Astrocyte (in vitro differentiated cells and primary cell): ENCODE measurements around the gene S1PR5. TPM values are rescaled to one million over a fixed set of nuclear protein-coding genes. Genes with fewer than 3 reads are reported as not detected.

Experiments used
- DNase-seq: peaks from one replicate; pipeline ENCODE4 v3.0.0-alpha.2; 2010; ENCODE audit warnings: low read depth
- FAIRE-seq: peaks from 2 replicates; lab custom pipeline; 2011; peaks lifted over from hg19 to GRCh38; lab: Jason Lieb, UNC
- H2AFZ ChIP-seq: 2 replicates; pipeline ENCODE4 v1.6.0; 2012; ENCODE audit warnings: low read depth, low read length, inconsistent platforms
- H3K27ac ChIP-seq: 2 replicates; pipeline ENCODE4 v1.5.1; 2011; ENCODE audit warnings: low read depth, low read length, inconsistent platforms
- H3K27me3 ChIP-seq: 2 replicates; pipeline ENCODE4 v1.6.0; 2011; ENCODE audit warnings: low read length, inconsistent platforms; ENCODE audit not compliant: insufficient read depth
- H3K36me3 ChIP-seq: 2 replicates; pipeline ENCODE4 v1.5.1; 2011; ENCODE audit warnings: low read length, inconsistent platforms; ENCODE audit not compliant: insufficient read depth
- H3K4me1 ChIP-seq: 2 replicates; pipeline ENCODE4 v1.5.1; 2011; ENCODE audit warnings: low read length, inconsistent platforms; ENCODE audit not compliant: insufficient read depth
- H3K4me2 ChIP-seq: 2 replicates; pipeline ENCODE4 v1.6.0; 2012; ENCODE audit warnings: low read length, inconsistent platforms
- H3K4me3 ChIP-seq: 2 replicates; pipeline ENCODE4 v1.5.1; 2011; ENCODE audit warnings: low read depth, mild to moderate bottlenecking, low read length, inconsistent platforms; ENCODE audit not compliant: insufficient read depth
- H3K79me2 ChIP-seq: 2 replicates; pipeline ENCODE4 v1.6.0; 2012; ENCODE audit warnings: mild to moderate bottlenecking, low read length, inconsistent platforms; ENCODE audit not compliant: insufficient read depth
- H3K9ac ChIP-seq: 2 replicates; pipeline ENCODE4 v1.6.0; 2012; ENCODE audit warnings: mild to moderate bottlenecking, low read length, inconsistent platforms
- H3K9me3 ChIP-seq: 2 replicates; pipeline ENCODE4 v1.5.1; 2012; ENCODE audit warnings: low read depth, mild to moderate bottlenecking, low read length, inconsistent platforms; ENCODE audit not compliant: insufficient read depth
- H4K20me1 ChIP-seq: 2 replicates; pipeline ENCODE4 v1.6.0; 2012; ENCODE audit warnings: low read length, inconsistent platforms; ENCODE audit not compliant: insufficient read depth
- H3K27ac Mint-ChIP-seq: one replicate; pipeline ENCODE4 v1.8.0; 2021; ENCODE audit warnings: mild to moderate bottlenecking, mixed read lengths; ENCODE audit not compliant: unreplicated experiment
- H3K27me3 Mint-ChIP-seq: one replicate; pipeline ENCODE4 v1.8.0; 2021; ENCODE audit warnings: low read depth, mixed read lengths; ENCODE audit not compliant: unreplicated experiment
- H3K36me3 Mint-ChIP-seq: one replicate; pipeline ENCODE4 v1.8.0; 2021; ENCODE audit warnings: low read depth, mixed read lengths; ENCODE audit not compliant: unreplicated experiment
- H3K4me1 Mint-ChIP-seq: one replicate; pipeline ENCODE4 v1.8.0; 2021; ENCODE audit warnings: low read depth, mixed read lengths; ENCODE audit not compliant: unreplicated experiment
- H3K4me3 Mint-ChIP-seq: one replicate; pipeline ENCODE4 v1.8.0; 2021; ENCODE audit warnings: mild to moderate bottlenecking, moderate library complexity, mixed read lengths; ENCODE audit not compliant: unreplicated experiment
- H3K9me3 Mint-ChIP-seq: one replicate; pipeline ENCODE4 v1.8.0; 2021; ENCODE audit warnings: mild to moderate bottlenecking, mixed read lengths; ENCODE audit not compliant: unreplicated experiment
- CTCF ChIP-seq: IDR thresholded peaks from 2 replicates; pipeline ENCODE4 v1.5.1; 2011; ENCODE audit warnings: low read depth, mild to moderate bottlenecking, inconsistent platforms, low read length, moderate library complexity; ENCODE audit not compliant: insufficient read depth
- EZH2 ChIP-seq: IDR thresholded peaks from 2 replicates; pipeline ENCODE4 v1.6.1; 2012; ENCODE audit warnings: mild to moderate bottlenecking, low read length, inconsistent platforms; ENCODE audit not compliant: insufficient read depth
- total RNA-seq: library from RNA; stranded (reverse); gene quantifications from 2 replicates; pipeline ENCODE4 v1.2.1, GENCODE V29; 2021

Gene S1PR5
- total RNA-seq, 1 donor from 2014 or later = 1.00 TPM

- Mint-ChIP-seq H3K27me3 (peaks cover 45% of the 10 kb centered on the region), H3K27ac (no peak overlapping the region), H3K4me1 (peaks cover 8% of the 10 kb centered on the region), H3K9me3 (no peaks in the 10 kb centered on the region), H3K36me3 (no peaks in the 10 kb centered on the region), H3K4me3 (peak overlapping the region; percentile 76)
- no peaks in the 10 kb centered on the region for H3K9me3 ChIP-seq
- H3K4me3 ChIP-seq = no peak overlapping the region
- H3K36me3 ChIP-seq = no peaks in the 10 kb centered on the region
- no peaks in the 10 kb centered on the region for H3K79me2 ChIP-seq
- no peak overlapping the region for H3K27ac ChIP-seq
- peak overlapping the region; percentile 79 for H3K4me2 ChIP-seq
- no peak for TF ChIP-seq CTCF
- TF ChIP-seq EZH2 = no peak
- H3K27me3 ChIP-seq = peaks cover 55% of the 10 kb centered on the region
- peak overlapping the region; percentile 43 for H2AFZ ChIP-seq
- H3K9ac ChIP-seq = no peak overlapping the region
- H3K4me1 ChIP-seq = peaks cover 4% of the 10 kb centered on the region
- no peaks in the 10 kb centered on the region for H4K20me1 ChIP-seq
- FAIRE-seq (no peak), DNase-seq (no peak)
Observed at GRCh38 chr19:10518444-10519361, 1.5 kb upstream of the S1PR5 start.

GRCh38 chr19:10517760-10518443, 655 bp upstream of the S1PR5 start:
- peaks cover 63% of the 10 kb centered on the region for H3K27me3 ChIP-seq
- peak overlapping the region; percentile 18 for H3K27ac Mint-ChIP-seq
- H3K9me3 Mint-ChIP-seq = peaks cover 3% of the 10 kb centered on the region
- H3K27ac ChIP-seq = no peak overlapping the region
- no peaks in the 10 kb centered on the region for H3K9me3 ChIP-seq
- H3K4me3 Mint-ChIP-seq = peak overlapping the region; percentile 76
- FAIRE-seq = no peak
- H3K27me3 Mint-ChIP-seq = peaks cover 49% of the 10 kb centered on the region
- H3K4me1 ChIP-seq = peaks cover 4% of the 10 kb centered on the region
- peaks cover 4% of the 10 kb centered on the region for H3K36me3 Mint-ChIP-seq
- H3K4me3 ChIP-seq = peak overlapping the region; percentile 33
- peaks cover 8% of the 10 kb centered on the region for H3K4me1 Mint-ChIP-seq
- TF ChIP-seq CTCF = no peak
- no peak for TF ChIP-seq EZH2
- peak overlapping the region; percentile 64 for H2AFZ ChIP-seq
- no peaks in the 10 kb centered on the region for H3K79me2 ChIP-seq
- no peaks in the 10 kb centered on the region for H3K36me3 ChIP-seq
- H4K20me1 ChIP-seq = no peaks in the 10 kb centered on the region
- H3K4me2 ChIP-seq = peak overlapping the region; percentile 79
- H3K9ac ChIP-seq = no peak overlapping the region
- no peak for DNase-seq
